MCF 10A (cell line): ENCODE measurements around the gene NEO1. TPM values are rescaled to one million over a fixed set of nuclear protein-coding genes. Genes with fewer than 3 reads are reported as not detected.
A peak's percentile ranks its signal among the peaks of the same experiment; 100 is the strongest.

Experiments
- BruUV-seq: library from RNA; stranded (reverse); fragments of 400-500 nt; replicated peaks from 2 replicates; lab custom pipeline; 2021; lab: Mats Ljungman, UMichigan
- CTCF ChIA-PET: fragments of 300-600 bp; sonication (Branson Sonifier 250); formaldehyde crosslinking; extraction: SDS; loops from one replicate; lab custom pipeline; 2021; ENCODE audit warnings: antibody characterized with exemption, inconsistent platforms; lab: Yijun Ruan, JAX
- POLR2A ChIA-PET: fragments of 300-600, 350-650 bp; sonication (Branson Sonifier 250); formaldehyde crosslinking; extraction: SDS; loops from one replicate; lab custom pipeline; 2020; ENCODE audit warnings: antibody characterized with exemption, inconsistent platforms; lab: Yijun Ruan, JAX
- DNase-seq: peaks from one replicate; pipeline ENCODE4 v3.0.0-alpha.2; 2018; ENCODE audit not compliant: unreplicated experiment
- H3K27ac Mint-ChIP-seq: one replicate; pipeline ENCODE4 v1.8.0; 2022; ENCODE audit warnings: mild to moderate bottlenecking, low read depth, mixed read lengths; ENCODE audit not compliant: unreplicated experiment
- H3K27me3 Mint-ChIP-seq: one replicate; pipeline ENCODE4 v1.8.0; 2022; ENCODE audit warnings: mixed read lengths; ENCODE audit not compliant: insufficient read depth, unreplicated experiment
- H3K36me3 Mint-ChIP-seq: one replicate; pipeline ENCODE4 v1.8.0; 2022; ENCODE audit warnings: mild to moderate bottlenecking, moderate library complexity, mixed read lengths; ENCODE audit not compliant: insufficient read depth, unreplicated experiment
- H3K4me1 Mint-ChIP-seq: one replicate; pipeline ENCODE4 v1.8.0; 2022; ENCODE audit warnings: mixed read lengths; ENCODE audit not compliant: insufficient read depth, unreplicated experiment
- H3K4me3 Mint-ChIP-seq: one replicate; pipeline ENCODE4 v1.8.0; 2022; ENCODE audit warnings: mild to moderate bottlenecking, moderate library complexity, mixed read lengths; ENCODE audit not compliant: unreplicated experiment
- H3K9me3 Mint-ChIP-seq: one replicate; pipeline ENCODE4 v1.8.0; 2022; ENCODE audit warnings: mixed read lengths; ENCODE audit not compliant: unreplicated experiment
- CTCF ChIP-seq: fragments of 200-600 bp; IDR thresholded peaks from one replicate; pipeline ENCODE4 v1.8.0; 2022; ENCODE audit warnings: antibody characterized with exemption, mild to moderate bottlenecking; ENCODE audit not compliant: unreplicated experiment
- intact Hi-C: fragments of 100-400 bp; cut with micrococcal nuclease; formaldehyde crosslinking; loops from 2 replicates; pipeline ENCODE4 v1.14.1; 2022
- total RNA-seq: library from RNA; stranded (reverse); gene quantifications from 2 replicates; pipeline ENCODE4 v1.2.3, GENCODE V29; 2022

Gene NEO1
- total RNA-seq, 1 experiment from 2014 or later = 13.2 TPM

- ChIA-PET CTCF (interaction anchor here (1.1 to 1.6 kb wide), 2 partner anchors 16 to 40 kb away, joined by 5 to 8 read pairs; no protein-coding TSS in a partner anchor), POLR2A (interaction anchor here (0.7 to 1.5 kb wide), 3 partner anchors 8 to 996 kb away, joined by 3 to 5 read pairs (median 4); no protein-coding TSS in a partner anchor)
- peak; percentile 7 for DNase-seq
- no peaks in the 10 kb centered on the region for H3K36me3 Mint-ChIP-seq
- H3K27me3 Mint-ChIP-seq = no peaks in the 10 kb centered on the region
- TF ChIP-seq CTCF = no peak
- intact Hi-C loops = no loop called here
- H3K4me3 Mint-ChIP-seq = no peak overlapping the region
- peaks cover 11% of the 10 kb centered on the region for H3K4me1 Mint-ChIP-seq
- BruUV-seq = no TSS peak
- peak overlapping the region; percentile 75 for H3K27ac Mint-ChIP-seq
- no peaks in the 10 kb centered on the region for H3K9me3 Mint-ChIP-seq
Measured at GRCh38 chr15:73225358-73226015, 173.2 kb downstream of the NEO1 start.

- ChIA-PET POLR2A (no interaction called here), CTCF (interaction anchor here (1.6 kb wide), 1 partner anchor 15 kb away, joined by 8 read pairs; no protein-coding TSS in a partner anchor)
- no peak for DNase-seq
- Mint-ChIP-seq H3K9me3 (no peaks in the 10 kb centered on the region), H3K27me3 (no peaks in the 10 kb centered on the region), H3K4me3 (no peak overlapping the region), H3K36me3 (no peaks in the 10 kb centered on the region), H3K4me1 (peaks cover 11% of the 10 kb centered on the region), H3K27ac (peak overlapping the region; percentile 75)
- BruUV-seq = no TSS peak
- intact Hi-C loops = no loop called here
- TF ChIP-seq CTCF = no peak
Measured at GRCh38 chr15:73226093-73226814, 174.0 kb downstream of the NEO1 start.

GRCh38 chr15:73227433-73228056 lies 175.3 kb downstream of the NEO1 start:
- DNase-seq = no peak
- H3K27me3 Mint-ChIP-seq = no peaks in the 10 kb centered on the region
- TF ChIP-seq CTCF = no peak
- BruUV-seq = no TSS peak
- peaks cover 11% of the 10 kb centered on the region for H3K4me1 Mint-ChIP-seq
- H3K27ac Mint-ChIP-seq = no peak overlapping the region
- POLR2A ChIA-PET = interaction anchor here (0.6 kb wide), 1 partner anchor 348 kb away, joined by 3 read pairs; no protein-coding TSS in a partner anchor
- H3K9me3 Mint-ChIP-seq = no peaks in the 10 kb centered on the region
- no peak overlapping the region for H3K4me3 Mint-ChIP-seq
- CTCF ChIA-PET = interaction anchor here (0.6 kb wide), 1 partner anchor 123 kb away, joined by 3 read pairs; no protein-coding TSS in a partner anchor
- no peaks in the 10 kb centered on the region for H3K36me3 Mint-ChIP-seq
- intact Hi-C loops = no loop called here
